Uterus (tissue), 4 donors: ENCODE measurements around the gene MSI1. TPM values are rescaled to one million over a fixed set of nuclear protein-coding genes. Genes with fewer than 3 reads are reported as not detected.

Experiments used
- DNase-seq, 2 donors: peaks; one replicate each; pipeline ENCODE4 v3.0.0-alpha.2; 2019 to 2020
- H3K27ac ChIP-seq, 2 donors: fragments of 200-600 bp; sonication (generic); 1 replicate in 1 of 2; 2 replicates in 1 of 2; pipeline ENCODE4 v1.5.1; 2016 to 2018
- H3K27me3 ChIP-seq, 2 donors: fragments of 200-600 bp; sonication (generic); one replicate each; pipeline ENCODE4 v1.5.1; 2018 to 2019; ENCODE audit warnings: control low read depth in 1 of 2
- H3K36me3 ChIP-seq, 2 donors: fragments of 200-600 bp; sonication (generic); one replicate each; pipeline ENCODE4 v1.5.1; 2019; ENCODE audit warnings: control low read depth in 1 of 2
- H3K4me1 ChIP-seq, 2 donors: fragments of 200-600 bp; sonication (generic); one replicate each; pipeline ENCODE4 v1.5.1; 2018 to 2019; ENCODE audit warnings: control low read depth in 1 of 2
- H3K4me3 ChIP-seq, 2 donors: fragments of 200-600 bp; sonication (generic); 1 replicate in 1 of 2; 2 replicates in 1 of 2; pipeline ENCODE4 v1.5.1; 2018 to 2019; ENCODE audit warnings: mild to moderate bottlenecking in 1 of 2
- H3K9me3 ChIP-seq, 2 donors: fragments of 200-600 bp; sonication (generic); one replicate each; pipeline ENCODE4 v1.5.1; 2019; ENCODE audit warnings: control low read depth in 1 of 2
- POLR2A ChIP-seq, 2 donors: fragments of 450-650 bp; IDR thresholded peaks; one replicate each; pipeline ENCODE4 v1.6.1; 2016; ENCODE audit warnings: antibody characterized with exemption in 2 of 2, mild to moderate bottlenecking in 1 of 2, moderate library complexity in 1 of 2
- intact Hi-C: fragments of 100-400 bp; cut with DNase I; formaldehyde crosslinking; loops from one replicate; pipeline ENCODE4 v1.15.1; 2023; ENCODE audit warnings: low total_unique reads
- total RNA-seq, 4 donors: library from RNA; depleted of rRNA in 3 of 4; stranded (reverse); fragments of >200 nt in 3 of 4; gene quantifications; one replicate each; pipeline versions ENCODE4 v1.1.0 to v1.2.4, GENCODE V29; 2014 to 2023
- TF ChIP-seq, protein P1 (sequence below), 4 experiments: fragments of 200-600 bp in 2 of 4; fragments of 450-650 bp in 2 of 4; sonication (generic) in 2 of 4; IDR thresholded peaks; one replicate each; pipeline ENCODE4 v1.5.1; 2016 to 2019; ENCODE audit warnings: antibody characterized with exemption in 4 of 4, mild to moderate bottlenecking in 2 of 4, moderate library complexity in 1 of 4
- donor health status: DM: yes; HTN: yes; CAD: no.

Gene MSI1
- total RNA-seq, 4 donors from 2014 or later: 0.29 to 12.0 (median 2.9) TPM; not detected in 1

DNA sequence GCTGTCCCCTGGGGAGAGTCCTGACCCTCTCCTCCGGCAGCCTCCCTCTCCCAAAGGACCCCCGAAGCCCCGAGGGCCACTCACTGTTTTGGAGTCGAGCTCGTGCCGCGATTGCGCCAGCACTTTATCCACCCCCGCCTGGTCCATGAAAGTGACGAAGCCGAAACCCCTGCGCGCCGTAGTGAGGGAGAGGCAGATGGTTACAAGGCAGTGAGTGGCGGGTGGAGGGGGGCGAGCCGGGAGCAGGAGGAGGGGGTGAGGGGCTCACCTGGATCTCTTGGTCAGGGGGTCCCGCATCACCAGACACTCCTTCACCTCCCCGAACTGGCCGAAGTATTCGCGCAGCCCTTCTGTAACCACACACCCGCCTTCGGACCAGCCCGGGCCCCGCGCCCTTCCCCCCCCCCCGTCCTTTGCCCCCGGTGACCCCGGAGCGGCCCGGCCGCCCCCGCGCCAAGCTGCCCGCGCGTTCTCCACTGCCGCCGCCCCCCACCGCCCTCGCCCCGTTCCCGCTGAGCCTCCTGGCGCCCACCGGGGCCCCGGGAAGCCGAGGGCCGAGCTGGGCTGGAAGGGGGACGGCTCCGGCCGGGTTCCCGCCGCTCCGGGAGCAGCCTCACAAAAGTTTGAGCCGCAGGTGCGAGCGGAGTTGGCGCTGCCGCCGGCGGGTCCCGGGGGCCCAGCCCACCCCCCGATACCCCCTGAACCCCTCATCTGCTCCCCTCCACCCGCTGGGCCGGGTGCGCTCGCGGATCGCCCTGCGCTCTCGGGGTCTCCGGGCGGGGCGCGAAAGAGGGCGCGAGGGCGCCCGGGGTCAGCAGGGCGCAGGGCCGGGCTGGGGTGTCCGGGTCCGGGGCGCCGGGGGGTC is 808 bp downstream of the MSI1 start:
- DNase-seq: peak; percentile 41 to 47
- no peaks in the 10 kb centered on the region for H3K9me3 ChIP-seq
- H3K27ac ChIP-seq: peak overlapping the region; percentile 37 to 66
- no peaks in the 10 kb centered on the region for H3K36me3 ChIP-seq
- peaks cover 0 to 13% of the 10 kb centered on the region in 2 donors for H3K4me1 ChIP-seq
- peaks cover 0 to 3% of the 10 kb centered on the region in 2 donors for H3K27me3 ChIP-seq
- TF ChIP-seq, protein P1, sequence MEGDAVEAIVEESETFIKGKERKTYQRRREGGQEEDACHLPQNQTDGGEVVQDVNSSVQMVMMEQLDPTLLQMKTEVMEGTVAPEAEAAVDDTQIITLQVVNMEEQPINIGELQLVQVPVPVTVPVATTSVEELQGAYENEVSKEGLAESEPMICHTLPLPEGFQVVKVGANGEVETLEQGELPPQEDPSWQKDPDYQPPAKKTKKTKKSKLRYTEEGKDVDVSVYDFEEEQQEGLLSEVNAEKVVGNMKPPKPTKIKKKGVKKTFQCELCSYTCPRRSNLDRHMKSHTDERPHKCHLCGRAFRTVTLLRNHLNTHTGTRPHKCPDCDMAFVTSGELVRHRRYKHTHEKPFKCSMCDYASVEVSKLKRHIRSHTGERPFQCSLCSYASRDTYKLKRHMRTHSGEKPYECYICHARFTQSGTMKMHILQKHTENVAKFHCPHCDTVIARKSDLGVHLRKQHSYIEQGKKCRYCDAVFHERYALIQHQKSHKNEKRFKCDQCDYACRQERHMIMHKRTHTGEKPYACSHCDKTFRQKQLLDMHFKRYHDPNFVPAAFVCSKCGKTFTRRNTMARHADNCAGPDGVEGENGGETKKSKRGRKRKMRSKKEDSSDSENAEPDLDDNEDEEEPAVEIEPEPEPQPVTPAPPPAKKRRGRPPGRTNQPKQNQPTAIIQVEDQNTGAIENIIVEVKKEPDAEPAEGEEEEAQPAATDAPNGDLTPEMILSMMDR (IDR thresholded peaks at IDR 0.05): no peak
- no peak for TF ChIP-seq POLR2A (IDR thresholded peaks at IDR 0.05)
- intact Hi-C loops: no loop called here
- H3K4me3 ChIP-seq: peak overlapping the region; percentile 26 to 57

DNA sequence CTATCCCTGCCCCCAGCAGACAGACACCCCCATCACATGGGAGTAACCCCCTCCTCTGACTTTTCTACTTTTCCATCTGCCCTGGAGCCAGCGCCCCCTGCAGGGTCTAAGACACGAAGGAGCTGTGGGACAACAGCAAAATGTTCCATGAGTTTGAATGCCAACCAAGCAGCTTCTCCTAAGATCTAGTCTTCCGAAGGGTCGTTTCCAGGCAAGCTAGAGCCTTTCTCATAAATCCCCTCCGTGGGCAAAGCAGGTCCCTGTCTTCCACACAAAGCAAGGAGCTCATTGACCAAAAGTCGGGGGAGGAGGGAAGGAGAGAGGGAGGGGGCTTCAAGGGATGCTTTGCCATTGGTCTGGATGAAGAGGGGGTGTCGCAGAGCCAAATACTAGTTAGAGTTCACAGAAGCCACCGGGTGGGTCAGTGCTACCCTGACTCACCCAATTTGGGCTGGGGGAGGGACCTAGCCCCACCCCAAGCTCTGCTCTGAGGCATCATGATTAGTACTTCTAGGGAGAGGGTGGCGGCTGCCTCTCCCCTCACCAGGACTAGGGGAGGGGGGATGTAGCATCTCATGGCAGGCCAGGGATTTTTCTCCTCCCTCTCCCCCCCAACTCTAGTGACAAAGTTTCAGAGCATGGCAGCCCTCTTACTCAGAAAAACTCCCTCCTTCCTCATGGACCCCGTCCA is 1.6 kb downstream of the MSI1 start:
- peak overlapping the region; percentile 37 to 66 for H3K27ac ChIP-seq

DNA sequence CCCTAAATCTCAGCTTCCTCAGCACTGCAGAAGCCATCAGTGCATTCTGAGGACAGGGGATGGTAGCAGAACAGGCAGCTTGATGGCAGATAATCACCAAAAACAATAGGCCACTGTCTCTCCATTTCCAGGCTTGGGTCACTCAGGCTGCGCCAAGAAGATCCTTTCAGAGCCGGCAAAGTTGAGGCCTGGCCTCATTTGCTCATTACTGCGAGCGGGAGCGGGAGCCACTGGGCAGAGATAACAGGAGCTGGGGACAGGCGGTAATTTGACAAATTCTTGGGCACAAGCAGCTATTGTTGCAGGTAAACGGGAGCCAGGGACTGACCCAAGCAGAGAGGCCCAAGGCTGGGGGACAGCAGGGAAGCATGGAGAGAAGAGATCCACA is 2.1 kb downstream of the MSI1 start:
- no peak for DNase-seq
- Histone ChIP-seq H3K4me3 (no peak overlapping the region), H3K9me3 (no peaks in the 10 kb centered on the region), H3K4me1 (peaks cover 0 to 13% of the 10 kb centered on the region in 2 donors), H3K27me3 (peaks cover 0 to under 1% of the 10 kb centered on the region in 2 donors), H3K27ac (peak overlapping the region in 1 of 2 donors; percentile 66), H3K36me3 (no peaks in the 10 kb centered on the region)
- TF ChIP-seq, protein P1 (IDR thresholded peaks at IDR 0.05): no peak
- TF ChIP-seq POLR2A (IDR thresholded peaks at IDR 0.05): no peak
- intact Hi-C loops: no loop called here

More for the DNA sequence above, 1.6 kb downstream of the MSI1 start:
- DNase-seq: no peak
- H3K9me3 ChIP-seq: no peaks in the 10 kb centered on the region
- peaks cover 0 to 3% of the 10 kb centered on the region in 2 donors for H3K27me3 ChIP-seq
- TF ChIP-seq POLR2A (IDR thresholded peaks at IDR 0.05): no peak
- TF ChIP-seq, protein P1 (IDR thresholded peaks at IDR 0.05): no peak
- no peaks in the 10 kb centered on the region for H3K36me3 ChIP-seq
- H3K4me1 ChIP-seq: peaks cover 0 to 13% of the 10 kb centered on the region in 2 donors
- peak overlapping the region; percentile 26 to 57 for H3K4me3 ChIP-seq
- intact Hi-C loops: no loop called here

DNA sequence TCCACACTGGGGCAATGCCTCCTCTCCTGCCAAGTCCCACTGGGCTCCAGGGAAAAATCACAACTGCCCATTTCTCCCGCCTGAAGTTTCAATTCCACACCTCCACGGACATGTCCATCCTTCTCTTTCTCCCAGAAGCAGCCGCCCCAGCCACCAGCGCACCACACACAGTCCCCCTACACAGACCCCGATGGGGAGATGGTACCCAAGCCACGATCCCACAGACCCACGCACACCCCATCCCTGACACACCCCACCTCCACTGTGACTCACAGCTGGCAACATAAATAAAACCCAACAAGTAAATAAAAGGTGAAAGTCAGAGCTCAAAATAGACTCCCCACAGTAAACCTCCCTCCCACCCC is 2.6 kb downstream of the MSI1 start:
- no peak for DNase-seq
- Histone ChIP-seq H3K36me3 (no peaks in the 10 kb centered on the region), H3K9me3 (no peaks in the 10 kb centered on the region), H3K4me1 (peaks cover 0 to 13% of the 10 kb centered on the region in 2 donors), H3K27ac (peak overlapping the region in 1 of 2 donors; percentile 66), H3K4me3 (no peak overlapping the region), H3K27me3 (no peaks in the 10 kb centered on the region)
- no peak for TF ChIP-seq POLR2A (IDR thresholded peaks at IDR 0.05)
- TF ChIP-seq, protein P1 (IDR thresholded peaks at IDR 0.05): no peak
- intact Hi-C loops: no loop called here
